HepG2 (cell line): Measurements from ENCODE around the gene CES2. TPM values are rescaled to one million over a fixed set of nuclear protein-coding genes. Genes with fewer than 3 reads are reported as not detected.

ENCODE experiments used
- FOSL2 ChIP-seq: sonication (generic); formaldehyde crosslinking; IDR thresholded peaks from 2 replicates; pipeline ENCODE4 v1.4.0; 2020; ENCODE audit warnings: missing genetic modification reagents
- FOXP1 ChIP-seq, 2 experiments: fragments of 450-650 bp in 1 of 2; IDR thresholded peaks; 2 replicates each; pipeline ENCODE4 v1.6.1; 2017 to 2018; ENCODE audit warnings: antibody characterized with exemption in 1 of 2
- GFI1 ChIP-seq: sonication (generic); formaldehyde crosslinking; IDR thresholded peaks from 2 replicates; pipeline ENCODE4 v1.5.0; 2020; ENCODE audit warnings: missing genetic modification reagents, mild to moderate bottlenecking, borderline replicate concordance
- GTF2F1 ChIP-seq: fragments of 150-350 bp; IDR thresholded peaks from 2 replicates; pipeline ENCODE4 v1.6.1; 2014; ENCODE audit warnings: low read length
- IRX3 ChIP-seq: sonication (generic); formaldehyde crosslinking; IDR thresholded peaks from 2 replicates; pipeline ENCODE4 v1.8.1; 2023; ENCODE audit warnings: mild to moderate bottlenecking, low read depth, missing genetic modification reagents, borderline replicate concordance
- LCORL ChIP-seq, 2 experiments: fragments of 450-650 bp in 1 of 2; sonication (generic) in 1 of 2; formaldehyde crosslinking in 1 of 2; IDR thresholded peaks; 2 replicates each; pipeline versions ENCODE4 v1.5.0 to v1.6.1; 2017 to 2020; ENCODE audit warnings: antibody characterized with exemption in 1 of 2, missing genetic modification reagents in 1 of 2
- NCOA2 ChIP-seq: sonication (generic); formaldehyde crosslinking; IDR thresholded peaks from 2 replicates; pipeline ENCODE4 v1.8.0; 2022; ENCODE audit warnings: inconsistent platforms
- NONO ChIP-seq, 2 experiments: fragments of 450-650 bp in 1 of 2; sonication (generic) in 1 of 2; formaldehyde crosslinking in 1 of 2; IDR thresholded peaks in 1 of 2; conservative IDR thresholded peaks in 1 of 2; 2 replicates each; pipeline versions ENCODE4 v1.6.1 to v1.8.0; 2017 to 2022; ENCODE audit warnings: mild to moderate bottlenecking in 1 of 2, missing genetic modification reagents in 1 of 2, moderate library complexity in 1 of 2
- PHF5A ChIP-seq: IDR thresholded peaks from one replicate; pipeline ENCODE4 v1.6.1; 2018; ENCODE audit warnings: low read depth, missing genetic modification reagents; ENCODE audit not compliant: unreplicated experiment
- RARG ChIP-seq: sonication (generic); formaldehyde crosslinking; IDR thresholded peaks from 2 replicates; pipeline ENCODE4 v1.4.0; 2020; ENCODE audit warnings: low read depth, mild to moderate bottlenecking, missing genetic modification reagents
- SUZ12 ChIP-seq: fragments of 150-350 bp; IDR thresholded peaks from 2 replicates; pipeline ENCODE4 v1.6.1; 2014; ENCODE audit warnings: low read depth, low read length
- ZFP90 ChIP-seq: sonication (generic); formaldehyde crosslinking; IDR thresholded peaks from 2 replicates; pipeline ENCODE4 v1.8.0; 2022; ENCODE audit warnings: missing genetic modification reagents, mild to moderate bottlenecking, inconsistent platforms, borderline replicate concordance
- ZNF101 ChIP-seq: sonication (generic); formaldehyde crosslinking; IDR thresholded peaks from 2 replicates; pipeline ENCODE4 v1.4.0; 2020; ENCODE audit warnings: mild to moderate bottlenecking, low read depth, missing genetic modification reagents, borderline replicate concordance
- ZNF180 ChIP-seq: sonication (generic); formaldehyde crosslinking; IDR thresholded peaks from 2 replicates; pipeline ENCODE4 v1.4.0; 2020; ENCODE audit warnings: low read depth, missing genetic modification reagents, borderline replicate concordance
- ZNF24 ChIP-seq: fragments of 450-650 bp; IDR thresholded peaks from 2 replicates; pipeline ENCODE4 v1.6.1; 2017; ENCODE audit warnings: antibody characterized with exemption, mild to moderate bottlenecking
- ZNF251 ChIP-seq: sonication (generic); formaldehyde crosslinking; IDR thresholded peaks from 2 replicates; pipeline ENCODE4 v1.9.0; 2021; ENCODE audit warnings: mild to moderate bottlenecking, missing genetic modification reagents
- ZNF556 ChIP-seq: sonication (generic); formaldehyde crosslinking; IDR thresholded peaks from 2 replicates; pipeline ENCODE4 v1.4.0; 2020; ENCODE audit warnings: mild to moderate bottlenecking, missing genetic modification reagents, borderline replicate concordance
- ZNF557 ChIP-seq: sonication (generic); formaldehyde crosslinking; IDR thresholded peaks from 2 replicates; pipeline ENCODE4 v1.4.0; 2020; ENCODE audit warnings: missing genetic modification reagents
- polyA plus RNA-seq, 8 experiments: library from polyadenylated mRNA; depleted of rRNA in 3 of 8; stranded (reverse) in 7 of 8; unstranded in 1 of 8; fragments of >200 nt; fragmentation: Illumina TruSeq in 4 of 8; extraction: Trizol in 4 of 8; gene quantifications; 2 replicates each; pipeline versions ENCODE4 v1.2.1 to v1.2.3, GENCODE V29; 2011 to 2016; ENCODE audit warnings: low read depth in 4 of 8, missing spikeins in 1 of 8, mixed read lengths in 1 of 8; ENCODE audit not compliant: insufficient read depth in 1 of 8
- total RNA-seq, 5 experiments: library from RNA; depleted of rRNA; stranded (reverse); fragments of >200 nt; fragmentation: Illumina TruSeq; extraction: Trizol; gene quantifications; 2 replicates each; pipeline ENCODE4 v1.2.3, GENCODE V29; 2016; ENCODE audit warnings: low read depth in 1 of 5
- TF ChIP-seq, protein P1 (sequence below): sonication (generic); formaldehyde crosslinking; IDR thresholded peaks from 2 replicates; pipeline ENCODE4 v1.4.0; 2020; ENCODE audit warnings: mild to moderate bottlenecking, missing genetic modification reagents
- TF ChIP-seq, protein P2 (sequence below): sonication (generic); formaldehyde crosslinking; IDR thresholded peaks from 2 replicates; pipeline ENCODE4 v1.4.0; 2020; ENCODE audit warnings: missing genetic modification reagents

The CES2 gene
- total and polyA plus RNA-seq, 2 of the 13 experiments (the other 11 are each of a cell fraction or from before 2014, with no cell fraction given) = 50.6 to 63.8 TPM

GRCh38 chr16:66977341-66978113 is 42.2 kb downstream of the CES2 start (continued):
- TF ChIP-seq, protein P1, sequence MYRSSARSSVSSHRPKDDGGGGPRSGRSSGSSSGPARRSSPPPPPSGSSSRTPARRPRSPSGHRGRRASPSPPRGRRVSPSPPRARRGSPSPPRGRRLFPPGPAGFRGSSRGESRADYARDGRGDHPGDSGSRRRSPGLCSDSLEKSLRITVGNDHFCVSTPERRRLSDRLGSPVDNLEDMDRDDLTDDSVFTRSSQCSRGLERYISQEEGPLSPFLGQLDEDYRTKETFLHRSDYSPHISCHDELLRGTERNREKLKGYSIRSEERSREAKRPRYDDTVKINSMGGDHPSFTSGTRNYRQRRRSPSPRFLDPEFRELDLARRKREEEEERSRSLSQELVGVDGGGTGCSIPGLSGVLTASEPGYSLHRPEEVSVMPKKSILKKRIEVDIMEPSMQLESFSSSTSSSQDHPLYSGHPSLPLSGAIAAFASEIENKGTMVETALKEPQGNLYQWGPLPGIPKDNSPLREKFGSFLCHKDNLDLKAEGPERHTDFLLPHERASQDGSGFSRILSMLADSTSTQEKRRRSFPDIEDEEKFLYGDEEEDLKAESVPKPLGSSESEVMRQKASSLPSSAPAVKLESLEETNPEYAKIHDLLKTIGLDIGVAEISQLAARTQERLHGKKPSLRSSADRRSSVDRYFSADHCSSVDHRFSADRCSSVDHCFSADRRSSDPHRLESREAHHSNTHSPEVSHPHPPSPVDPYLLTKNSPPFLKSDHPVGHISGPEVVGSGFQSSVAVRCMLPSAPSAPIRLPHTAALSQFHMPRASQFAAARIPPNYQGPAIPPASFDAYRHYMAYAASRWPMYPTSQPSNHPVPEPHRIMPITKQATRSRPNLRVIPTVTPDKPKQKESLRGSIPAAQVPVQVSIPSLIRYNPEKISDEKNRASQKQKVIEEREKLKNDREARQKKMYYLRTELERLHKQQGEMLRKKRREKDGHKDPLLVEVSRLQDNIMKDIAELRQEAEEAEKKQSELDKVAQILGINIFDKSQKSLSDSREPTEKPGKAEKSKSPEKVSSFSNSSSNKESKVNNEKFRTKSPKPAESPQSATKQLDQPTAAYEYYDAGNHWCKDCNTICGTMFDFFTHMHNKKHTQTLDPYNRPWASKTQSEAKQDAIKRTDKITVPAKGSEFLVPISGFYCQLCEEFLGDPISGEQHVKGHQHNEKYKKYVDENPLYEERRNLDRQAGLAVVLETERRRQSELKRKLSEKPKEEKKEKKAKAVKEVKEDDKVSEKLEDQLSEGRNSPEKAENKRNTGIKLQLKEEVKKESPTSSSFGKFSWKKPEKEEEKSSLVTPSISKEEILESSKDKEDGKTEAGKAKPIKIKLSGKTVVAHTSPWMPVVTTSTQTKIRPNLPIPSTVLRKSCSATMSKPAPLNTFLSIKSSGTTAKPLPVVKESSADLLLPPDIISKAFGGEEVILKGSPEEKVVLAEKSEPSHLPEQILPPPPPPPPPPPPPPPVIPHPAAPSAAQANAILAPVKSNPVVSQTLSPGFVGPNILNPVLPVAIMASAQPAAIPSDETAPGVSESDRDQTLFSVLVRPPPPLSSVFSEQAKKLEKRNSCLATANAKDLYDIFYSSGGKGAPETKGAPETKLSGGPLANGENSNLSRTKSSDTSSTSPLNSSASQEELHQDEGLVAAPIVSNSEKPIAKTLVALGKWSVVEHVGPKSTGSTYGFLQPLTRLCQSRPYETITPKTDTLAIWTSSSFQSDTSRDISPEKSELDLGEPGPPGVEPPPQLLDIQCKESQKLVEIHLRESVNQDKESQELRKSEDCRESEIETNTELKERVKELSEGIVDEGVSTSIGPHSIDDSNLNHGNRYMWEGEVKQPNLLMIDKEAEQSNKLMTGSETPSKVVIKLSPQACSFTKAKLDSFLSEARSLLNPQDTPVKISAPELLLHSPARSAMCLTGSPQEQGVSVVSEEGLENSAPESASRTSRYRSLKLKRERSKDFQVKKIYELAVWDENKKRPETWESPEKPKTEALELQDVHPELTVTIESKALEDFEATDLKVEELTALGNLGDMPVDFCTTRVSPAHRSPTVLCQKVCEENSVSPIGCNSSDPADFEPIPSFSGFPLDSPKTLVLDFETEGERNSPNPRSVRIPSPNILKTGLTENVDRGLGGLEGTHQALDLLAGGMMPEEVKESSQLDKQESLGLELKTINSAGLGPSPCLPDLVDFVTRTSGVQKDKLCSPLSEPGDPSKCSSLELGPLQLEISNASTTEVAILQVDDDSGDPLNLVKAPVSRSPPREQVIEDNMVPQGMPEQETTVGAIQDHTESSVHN (CRISPR knock-in tag) = 0 out of 2 replicates have a peak, but pooled peaks have one; percentile 75
- no peak for TF ChIP-seq ZNF180
- TF ChIP-seq ZNF251 (CRISPR knock-in tag) = no peak
- TF ChIP-seq SUZ12 = 0 out of 2 replicates have a peak, but pooled peaks have one; percentile 12
- TF ChIP-seq ZFP90 (CRISPR knock-in tag) = no peak
- no peak for TF ChIP-seq FOXP1 (IDR thresholded peaks at IDR 0.05)
- TF ChIP-seq FOXP1 (CRISPR knock-in tag; IDR thresholded peaks at IDR 0.05) = no peak
- TF ChIP-seq GFI1 (CRISPR knock-in tag) = 0 out of 2 replicates have a peak, but pooled peaks have one; percentile 32
- peak; percentile 64 for TF ChIP-seq FOSL2 (CRISPR knock-in tag)
- no peak for TF ChIP-seq NCOA2 (CRISPR knock-in tag)
- TF ChIP-seq IRX3 (CRISPR knock-in tag) = no peak
- no peak for TF ChIP-seq ZNF557
- no peak for TF ChIP-seq NONO (IDR thresholded peaks at IDR 0.05)
- TF ChIP-seq NONO (CRISPR knock-in tag; conservative IDR thresholded peaks at IDR 0.05) = peak; percentile 74; the same call in 1 of the 2 replicates
- no peak for TF ChIP-seq ZNF101
- TF ChIP-seq PHF5A (CRISPR knock-in tag) = peak; percentile 64
- TF ChIP-seq, protein P2, sequence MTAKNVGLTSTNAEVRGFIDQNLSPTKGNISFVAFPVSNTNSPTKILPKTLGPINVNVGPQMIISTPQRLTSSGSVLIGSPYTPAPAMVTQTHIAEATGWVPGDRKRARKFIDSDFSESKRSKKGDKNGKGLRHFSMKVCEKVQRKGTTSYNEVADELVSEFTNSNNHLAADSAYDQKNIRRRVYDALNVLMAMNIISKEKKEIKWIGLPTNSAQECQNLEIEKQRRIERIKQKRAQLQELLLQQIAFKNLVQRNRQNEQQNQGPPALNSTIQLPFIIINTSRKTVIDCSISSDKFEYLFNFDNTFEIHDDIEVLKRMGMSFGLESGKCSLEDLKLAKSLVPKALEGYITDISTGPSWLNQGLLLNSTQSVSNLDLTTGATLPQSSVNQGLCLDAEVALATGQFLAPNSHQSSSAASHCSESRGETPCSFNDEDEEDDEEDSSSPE (CRISPR knock-in tag) = peak; percentile 35; the same call in 1 of the 2 replicates
- TF ChIP-seq ZNF24 = no peak
- TF ChIP-seq LCORL (IDR thresholded peaks at IDR 0.05) = no peak
- TF ChIP-seq LCORL (CRISPR knock-in tag; IDR thresholded peaks at IDR 0.05) = peak; percentile 80; the same call in 1 of the 2 replicates
- no peak for TF ChIP-seq GTF2F1
- peak; percentile 69; the same call in 1 of the 2 replicates for TF ChIP-seq ZNF556 (CRISPR knock-in tag)
- no peak for TF ChIP-seq RARG (CRISPR knock-in tag)
